Astrocyte of the hippocampus (primary cell): ENCODE data around the gene LARP1.
A peak's percentile ranks its signal among the peaks of the same experiment; 100 is the strongest.
"Not testable (repeated sequence)": the region's sequence is repeated elsewhere in the genome, so short reads cannot be mapped to it uniquely, and the experiment has no call there.

Experiments used
- DNase-seq: peaks from one replicate; pipeline ENCODE4 v3.0.0; 2011; ENCODE audit warnings: low read depth, low spot score

Gene LARP1

DNA sequence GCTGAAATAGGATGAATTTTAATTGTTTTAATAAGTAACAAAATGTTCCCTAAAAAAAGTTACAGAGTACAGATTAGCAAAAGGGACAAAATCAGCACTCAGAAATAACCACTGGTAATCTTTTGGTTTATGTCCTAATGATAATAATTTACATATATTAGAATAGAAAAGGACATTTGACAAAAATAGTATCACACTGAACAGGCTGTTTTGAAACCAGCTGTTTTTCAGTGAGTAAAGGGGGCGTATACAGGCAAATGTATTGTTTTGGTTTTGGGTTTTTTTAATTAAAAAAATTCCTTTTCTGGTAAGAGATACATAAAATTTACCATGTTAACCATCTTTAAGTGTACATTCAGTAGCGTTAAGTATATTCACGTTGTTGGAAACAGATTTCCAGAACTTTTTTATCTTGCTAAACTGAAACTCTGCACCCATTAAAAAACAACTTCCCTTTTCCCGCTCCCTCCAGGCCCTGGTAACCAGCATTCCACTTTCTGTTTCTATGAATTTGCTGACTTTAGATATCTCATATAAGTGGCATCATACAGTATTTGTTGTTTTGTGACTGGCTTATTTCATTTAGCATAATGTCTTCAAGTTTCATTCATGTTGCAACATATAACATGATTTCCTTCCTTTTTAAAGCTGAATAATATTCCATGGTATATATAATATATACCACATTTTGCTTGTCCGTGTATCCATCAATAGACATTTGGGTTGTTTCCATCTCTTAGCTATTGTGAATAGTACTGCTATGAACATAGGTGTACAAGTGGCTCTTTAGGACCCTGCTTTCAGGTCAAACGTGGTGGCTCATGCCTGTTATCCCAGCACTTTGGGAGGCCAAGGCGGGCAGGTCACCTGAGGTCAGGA is 20.6 kb upstream of the LARP1 start:
- no peak for DNase-seq

DNA sequence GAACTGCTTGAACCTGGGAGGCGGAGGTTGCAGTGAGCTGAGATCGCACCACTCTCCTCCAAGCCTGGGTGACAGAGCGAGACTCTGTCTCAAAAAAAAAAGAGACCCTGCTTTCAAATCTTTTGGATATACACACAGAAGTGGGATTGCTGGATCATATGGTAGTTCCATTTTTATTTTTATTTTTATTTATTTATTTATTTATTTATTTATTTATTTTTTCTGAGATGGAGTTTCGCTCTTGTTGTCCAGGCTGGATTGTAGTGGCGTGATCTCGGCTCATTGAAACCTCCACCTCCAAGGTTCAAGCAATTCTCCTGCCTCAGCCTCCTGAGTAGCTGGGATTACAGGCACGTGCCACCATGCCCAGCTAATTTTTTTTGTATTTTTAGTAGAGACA is 19.8 kb upstream of the LARP1 start:
- not testable (repeated sequence) for DNase-seq

DNA sequence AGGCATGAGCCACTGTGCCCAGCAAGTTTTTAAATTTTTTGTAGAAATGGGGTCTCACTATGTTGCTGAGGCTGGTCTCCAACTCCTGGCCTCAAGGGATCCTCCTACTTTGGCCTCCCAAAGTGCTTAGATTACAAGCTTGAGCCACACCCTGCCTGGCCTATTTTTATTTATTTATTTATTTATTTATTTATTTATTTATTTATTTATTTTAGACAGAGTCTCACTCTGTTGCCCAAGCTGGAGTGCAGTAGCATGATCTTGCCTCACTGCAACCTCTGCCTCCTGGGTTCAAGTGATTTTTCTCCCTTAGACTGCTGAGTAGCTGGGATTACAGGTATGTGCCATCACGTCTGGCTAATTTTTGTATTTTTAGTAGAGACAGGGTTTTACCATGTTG is 18.8 kb upstream of the LARP1 start:
- DNase-seq = not testable (repeated sequence)

DNA sequence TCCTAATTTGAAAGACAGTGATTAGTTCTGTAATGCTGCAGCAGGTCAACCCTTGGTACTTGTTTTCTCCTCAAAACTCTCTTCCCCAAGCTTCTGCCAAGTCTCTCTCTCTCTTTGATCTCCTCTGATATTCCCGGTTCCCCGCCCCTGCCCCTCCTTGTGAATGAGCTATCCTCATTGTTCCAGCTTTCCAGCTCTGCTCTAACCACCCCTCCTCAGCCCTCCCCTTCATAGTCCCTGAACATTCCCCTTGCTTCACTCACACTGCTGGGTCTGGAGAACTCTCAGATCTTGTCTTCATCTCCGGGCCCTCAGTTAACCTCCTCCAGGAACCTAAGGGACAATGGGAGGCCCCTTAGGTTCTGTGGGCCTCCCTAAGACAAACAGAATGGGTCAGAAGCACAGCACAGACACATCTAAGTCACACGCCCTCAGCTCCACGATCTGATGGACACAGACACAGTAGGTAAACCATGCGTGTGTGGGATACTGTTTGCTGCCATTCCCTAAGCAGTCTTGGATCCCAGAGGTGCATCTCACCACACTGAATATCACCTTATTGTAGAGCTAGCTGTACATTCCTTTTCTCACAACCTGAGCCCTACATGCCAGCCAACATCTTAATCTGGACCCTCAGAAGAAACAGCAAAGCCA is 17.4 kb upstream of the LARP1 start:
- peak; percentile 41 for DNase-seq

DNA sequence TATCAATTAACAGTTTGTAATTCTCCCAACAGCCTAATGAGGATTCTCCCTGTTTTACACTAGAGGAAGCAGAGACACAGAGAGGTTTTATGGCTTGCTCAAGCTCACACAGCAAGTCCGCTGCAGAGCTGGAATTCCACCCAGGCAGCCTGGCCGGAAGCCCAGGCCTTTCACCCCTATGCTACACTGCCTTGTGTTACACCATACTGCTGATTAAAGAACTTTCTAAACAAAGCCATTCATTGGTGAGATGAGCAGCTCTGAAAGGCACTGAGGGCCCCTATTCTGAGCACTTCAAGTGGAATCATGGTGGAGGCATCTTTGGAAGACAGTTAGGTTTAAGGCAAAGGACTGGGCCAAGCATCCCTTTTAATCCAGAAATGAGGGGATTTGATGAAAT is 14.7 kb upstream of the LARP1 start:
- peak; percentile 71 for DNase-seq

DNA sequence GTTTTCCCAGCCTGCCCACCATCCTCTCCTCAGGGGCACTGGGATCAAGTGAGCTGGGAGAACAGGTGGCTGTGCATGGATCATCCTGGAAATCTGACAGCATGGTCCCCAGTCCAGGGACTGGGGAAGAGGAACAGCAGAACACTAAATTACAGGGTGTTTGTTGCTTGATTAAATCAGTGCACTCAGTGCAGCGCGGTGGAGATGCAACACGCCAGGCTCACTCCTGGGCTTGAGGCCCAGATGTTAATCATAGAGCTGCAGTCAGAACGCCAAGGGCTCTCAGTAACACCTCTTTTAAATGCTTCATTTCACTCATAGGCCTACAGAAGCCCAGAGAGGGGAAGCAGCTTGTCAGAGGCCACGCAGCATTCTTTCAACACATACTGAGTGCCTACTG is 14.2 kb upstream of the LARP1 start:
- DNase-seq = peak; percentile 81

DNA sequence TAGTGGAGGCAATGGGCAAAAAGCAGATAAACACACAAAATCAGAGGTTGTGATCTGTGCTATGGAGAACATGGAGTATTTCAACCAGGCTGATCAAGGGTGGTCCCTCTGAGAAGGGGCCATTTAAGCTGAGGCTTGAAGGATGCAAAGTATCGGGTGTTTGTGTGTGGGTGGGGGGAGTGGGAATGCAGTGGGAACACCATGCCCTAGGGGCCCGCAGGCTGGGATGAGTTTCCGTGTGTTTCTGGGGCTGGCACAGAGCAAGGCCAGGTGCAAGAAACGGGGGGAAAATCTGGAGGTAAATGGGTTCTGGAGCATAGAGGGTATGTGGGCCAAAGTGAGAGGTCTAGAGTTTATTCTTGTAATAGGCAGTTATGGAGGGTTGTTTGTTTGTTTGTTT is 13.8 kb upstream of the LARP1 start:
- no peak for DNase-seq

DNA sequence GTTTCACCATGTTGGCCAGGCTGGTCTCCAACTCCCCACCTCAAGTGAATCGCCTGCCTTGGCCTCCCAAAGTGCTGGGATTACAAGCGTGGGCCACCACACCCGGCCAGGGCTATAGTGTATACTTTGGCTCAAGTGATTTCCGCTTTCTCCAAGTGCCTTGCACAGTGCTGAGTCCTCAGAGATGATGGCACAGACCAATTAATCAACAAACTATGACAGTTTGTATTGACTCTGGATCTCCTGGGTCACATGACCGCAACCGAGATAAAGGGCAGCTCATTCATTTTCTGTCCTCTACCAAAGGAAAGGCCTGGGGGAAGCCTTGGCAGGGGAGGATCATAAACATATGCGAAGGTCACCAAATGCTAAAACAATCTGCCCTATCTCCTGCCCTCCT is 11.4 kb upstream of the LARP1 start:
- DNase-seq = no peak

DNA sequence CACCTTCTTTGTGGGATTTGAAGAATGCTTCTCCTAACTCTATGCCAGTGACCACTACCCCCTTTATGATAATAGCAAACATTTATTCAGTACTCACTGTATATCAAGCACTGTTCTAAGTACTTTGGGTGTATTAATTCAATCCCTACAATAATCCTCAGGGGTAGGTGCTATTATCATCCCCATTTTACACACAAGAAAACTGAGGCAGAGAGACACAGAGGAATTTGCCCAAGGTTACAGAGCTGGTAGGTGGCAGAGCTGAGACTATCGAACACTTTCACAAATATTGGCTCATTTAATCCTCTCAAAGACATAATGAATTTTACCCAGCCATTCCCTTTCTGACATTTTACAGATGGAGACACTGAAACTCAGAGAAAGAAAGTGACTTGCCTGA is 9.8 kb upstream of the LARP1 start:
- no peak for DNase-seq

DNA sequence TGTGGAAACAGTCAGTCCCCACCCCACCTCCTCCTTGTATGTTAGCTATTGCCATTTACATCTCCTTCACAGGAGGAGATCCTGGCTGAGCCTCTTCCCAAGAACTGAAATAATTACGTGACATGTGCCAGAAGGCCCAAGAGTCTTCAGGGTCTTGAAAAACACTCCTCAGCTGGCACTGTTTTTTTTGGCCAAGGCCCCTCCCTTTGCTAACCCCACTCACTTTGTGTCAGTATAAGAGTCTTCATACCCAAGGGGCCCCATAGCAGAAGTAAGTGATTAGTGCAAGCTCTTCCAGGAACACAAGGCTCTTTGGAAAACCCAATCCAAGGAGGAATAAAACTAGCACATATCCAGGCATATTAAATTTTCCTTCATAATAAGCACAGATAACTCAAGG is 5.7 kb upstream of the LARP1 start:
- DNase-seq = no peak

DNA sequence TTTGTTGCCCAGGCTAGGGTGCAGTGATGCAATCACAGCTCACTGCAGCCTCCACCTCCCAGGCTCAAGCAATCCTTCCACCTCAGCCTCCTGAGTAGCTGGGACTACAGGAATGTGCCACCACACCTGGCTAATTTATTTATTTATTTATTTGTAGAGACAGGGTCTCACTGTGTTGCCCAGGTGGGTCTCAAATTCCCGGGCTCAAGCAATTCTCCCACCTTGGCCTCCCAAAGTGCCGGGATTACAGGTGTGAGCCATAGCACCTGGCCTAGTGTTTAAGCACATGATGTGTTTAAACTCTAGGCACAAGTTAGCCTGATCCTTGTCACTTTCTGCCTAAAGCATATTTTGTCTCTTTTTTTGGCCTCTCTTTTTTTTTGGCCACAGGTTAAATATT is 4.5 kb upstream of the LARP1 start:
- DNase-seq = not testable (repeated sequence)

DNA sequence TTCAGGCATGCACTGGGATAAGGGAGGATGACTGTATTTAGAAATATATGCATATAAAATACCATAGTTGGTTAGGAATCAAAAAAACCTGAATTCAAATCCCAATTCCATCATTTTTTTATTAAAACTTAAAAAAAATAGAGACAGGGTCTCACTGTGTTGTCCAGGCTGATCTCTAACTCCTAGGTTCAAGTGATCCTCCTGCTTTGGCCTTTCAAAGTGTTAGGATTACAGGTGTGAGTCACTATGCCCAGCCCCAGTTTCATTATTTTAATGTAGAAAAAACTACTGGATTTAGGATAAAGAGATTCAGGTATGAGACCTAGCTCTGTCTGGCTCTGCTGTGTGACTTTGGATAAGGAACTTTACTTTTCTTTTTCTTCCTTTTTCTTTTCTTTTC is 3.3 kb upstream of the LARP1 start:
- no peak for DNase-seq

DNA sequence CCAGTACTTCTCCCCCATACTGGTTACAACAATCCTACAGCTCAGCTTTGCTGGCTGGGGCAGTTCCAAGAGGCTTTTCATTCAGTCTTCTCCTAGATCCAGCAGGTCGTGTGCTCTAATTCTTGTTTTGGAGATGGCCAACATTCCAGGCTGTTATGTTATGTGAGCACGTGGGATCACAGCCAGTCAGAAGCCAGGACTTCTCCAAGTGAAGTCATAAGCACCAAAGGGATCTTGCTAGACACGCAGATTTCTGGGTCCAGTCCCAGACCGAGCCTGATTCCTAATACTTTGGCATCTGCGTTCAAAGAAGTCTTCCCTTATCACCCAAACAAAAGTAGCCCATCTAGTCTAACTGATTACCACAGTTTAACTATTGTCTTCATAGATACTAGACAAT is 1.4 kb upstream of the LARP1 start:
- peak; percentile 92 for DNase-seq

DNA sequence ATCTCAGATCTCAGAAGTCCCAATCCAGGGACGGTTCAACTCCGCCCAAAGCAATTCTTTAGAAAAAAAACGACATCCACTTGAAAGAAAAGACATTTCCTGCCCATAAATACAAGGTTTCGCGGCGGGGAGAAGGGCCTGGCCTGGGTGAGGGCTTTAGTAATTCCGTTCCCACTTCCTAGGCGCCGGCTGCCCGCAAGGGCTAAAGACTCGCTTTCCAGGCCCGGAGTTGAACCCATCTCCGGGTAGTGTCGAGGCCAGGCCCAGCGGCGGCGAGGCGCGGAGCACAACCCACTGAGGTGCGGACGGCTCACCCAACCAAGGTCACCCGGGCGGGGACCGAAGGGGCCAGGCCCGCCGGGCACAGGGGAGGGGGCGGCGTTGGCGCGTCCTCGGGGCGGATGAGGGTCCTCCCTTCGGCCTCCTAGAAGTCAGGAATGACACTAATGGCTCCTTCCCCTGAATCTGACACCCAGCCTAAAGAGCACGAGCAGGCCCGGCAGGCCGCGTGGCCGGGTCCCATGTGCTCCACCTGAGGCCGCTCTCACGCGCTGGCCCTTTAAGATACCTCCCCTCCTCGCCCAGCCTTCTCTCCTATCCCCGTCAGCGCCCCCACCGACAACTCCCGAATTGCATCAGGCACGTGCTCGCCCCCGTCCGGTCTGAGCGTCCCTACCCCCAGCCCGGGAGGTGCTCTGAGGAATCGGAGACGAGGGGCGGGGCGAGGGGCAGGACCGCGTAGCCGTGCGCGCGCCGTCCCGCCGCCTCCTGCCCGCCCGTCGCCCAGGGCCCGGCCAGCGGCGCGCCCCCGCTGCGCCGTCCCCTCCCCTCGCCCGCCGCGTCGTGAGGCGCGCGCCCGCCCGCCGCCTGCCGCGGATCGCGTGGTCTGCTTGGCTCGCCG is 467 bp upstream of the LARP1 start:
- DNase-seq = peak; percentile 100

DNA sequence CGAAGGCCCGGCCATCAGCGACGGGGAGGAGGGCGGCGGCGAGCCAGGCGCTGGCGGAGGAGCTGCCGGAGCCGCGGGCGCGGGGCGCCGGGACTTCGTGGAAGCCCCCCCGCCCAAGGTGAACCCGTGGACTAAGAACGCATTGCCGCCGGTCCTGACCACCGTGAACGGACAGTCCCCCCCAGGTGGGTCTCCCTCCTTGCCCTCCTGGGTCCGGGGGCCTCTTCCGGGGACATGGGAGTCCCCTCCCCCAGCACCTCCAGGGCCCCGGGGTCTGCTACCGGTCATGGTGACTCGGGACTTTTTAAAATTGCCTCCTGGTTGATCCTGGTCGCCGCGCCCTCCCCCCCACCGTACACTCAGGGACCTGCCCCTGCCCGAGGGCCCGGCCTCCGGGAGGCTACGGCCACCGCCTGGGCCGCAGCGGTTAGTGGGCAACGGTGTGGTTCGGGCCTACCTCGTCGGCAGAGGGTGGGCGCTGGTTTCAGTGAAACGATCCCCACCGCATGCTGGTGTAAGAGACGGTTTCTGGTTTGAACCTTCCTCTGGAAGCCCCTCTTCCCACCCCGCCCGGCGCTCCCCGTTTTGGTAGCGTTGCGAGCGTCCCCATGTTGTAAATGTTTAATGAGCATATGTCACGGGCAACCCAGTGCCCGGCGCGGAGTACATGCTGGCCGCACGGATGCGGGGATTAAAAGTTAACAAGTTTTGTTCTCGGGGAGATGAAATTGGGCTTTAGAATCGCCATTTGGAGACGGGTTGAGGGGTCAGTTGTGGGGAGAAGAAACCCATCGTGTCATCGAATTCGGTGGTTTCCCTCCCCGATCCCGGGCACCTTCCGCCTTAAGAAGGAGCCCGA is 1.1 kb downstream of the LARP1 start:
- peak; percentile 65 for DNase-seq

DNA sequence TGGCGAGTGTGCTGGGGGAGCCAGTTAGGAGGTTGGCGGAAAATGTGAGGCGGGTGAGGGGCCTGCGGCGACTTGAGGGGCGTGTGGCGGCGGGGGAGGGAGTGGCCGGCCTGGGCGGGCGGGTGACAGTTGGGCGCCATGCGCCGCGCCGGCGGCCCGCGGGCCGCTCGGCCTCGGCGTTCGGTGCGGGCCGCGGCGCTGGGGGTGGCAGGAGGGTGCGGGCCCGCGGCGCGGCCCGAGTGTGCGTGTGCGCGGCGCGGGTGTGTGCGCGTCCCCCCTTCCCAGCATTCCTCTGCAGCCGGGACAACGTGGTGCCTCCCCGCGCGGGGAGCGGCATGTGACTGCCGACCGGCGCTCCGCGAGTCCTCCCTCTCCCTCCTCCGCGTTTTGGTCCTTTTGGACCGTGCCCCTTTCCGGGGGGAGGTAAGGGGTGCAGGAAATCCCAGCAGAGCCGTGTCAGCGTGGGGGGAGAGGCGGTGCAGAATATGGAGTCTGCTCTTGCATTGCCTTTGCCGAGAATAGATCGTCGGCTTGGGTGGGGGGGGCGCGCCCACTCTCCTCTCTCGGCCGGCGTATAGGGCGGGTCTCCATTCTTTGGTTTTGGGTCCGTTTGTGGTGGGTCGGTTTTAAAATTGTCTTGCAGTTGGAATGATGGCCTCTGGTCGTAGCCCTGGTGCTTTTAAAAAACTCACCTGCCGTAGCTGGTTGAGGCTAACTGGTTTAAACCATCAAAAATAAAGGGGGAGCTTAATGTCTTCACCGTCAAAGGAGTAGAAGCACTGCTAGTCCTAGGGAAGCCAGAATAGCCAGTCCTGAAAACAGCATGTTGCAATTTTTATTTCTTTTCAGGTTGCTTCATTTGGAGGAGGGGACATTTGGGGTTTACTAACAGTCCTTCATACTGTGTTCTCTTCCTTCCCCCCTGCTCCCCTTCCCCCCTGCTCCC is 2.0 kb downstream of the LARP1 start:
- DNase-seq = peak; percentile 67

DNA sequence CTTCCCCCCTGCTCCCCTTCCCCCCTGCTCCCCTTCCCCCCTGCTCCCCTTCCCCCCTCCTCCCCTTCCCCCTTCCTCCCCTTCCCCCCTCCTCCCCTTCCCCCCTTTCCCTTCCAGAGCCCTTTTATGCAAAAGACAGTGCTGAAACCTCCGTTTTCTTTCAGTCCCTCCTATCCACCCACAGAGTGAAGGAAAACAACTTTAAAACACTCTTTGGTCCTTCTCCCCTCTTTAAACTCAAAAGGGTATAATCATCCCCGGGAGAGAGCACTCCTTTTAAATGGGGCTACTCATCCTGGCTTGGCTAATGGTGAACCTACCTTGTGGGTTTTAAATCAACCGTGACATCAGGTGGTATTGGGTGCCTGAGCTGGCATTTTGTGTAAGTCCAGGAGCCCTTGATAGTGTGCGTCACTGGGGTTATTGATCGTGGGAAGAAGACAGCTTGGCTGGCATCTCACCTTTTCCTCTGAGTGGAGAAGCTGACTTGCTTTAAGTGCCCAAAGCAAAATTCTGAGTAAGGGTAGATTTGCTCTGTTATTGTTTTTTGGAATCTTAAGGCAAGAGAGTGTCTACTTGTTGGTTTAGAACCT is 2.7 kb downstream of the LARP1 start:
- DNase-seq = peak; percentile 24

DNA sequence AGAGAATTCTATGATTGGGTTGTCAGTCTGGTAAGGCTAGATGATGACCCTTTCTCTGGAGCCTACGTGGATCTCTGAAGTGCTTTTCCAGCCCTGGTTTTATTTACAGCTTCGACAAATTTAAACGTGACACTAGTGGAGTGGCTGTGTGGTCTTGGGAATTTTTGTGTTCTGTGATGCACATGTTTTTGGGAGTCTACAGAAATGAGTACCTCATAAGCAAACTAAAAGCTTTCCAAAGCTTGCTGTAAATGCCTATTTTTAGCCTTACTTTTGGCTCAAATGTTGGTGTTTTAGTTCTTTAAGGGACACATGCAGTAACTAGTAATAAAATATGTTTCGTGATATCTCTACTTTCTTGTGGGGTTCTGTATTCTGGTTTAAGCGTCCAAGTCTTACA is 3.3 kb downstream of the LARP1 start:
- DNase-seq = no peak

DNA sequence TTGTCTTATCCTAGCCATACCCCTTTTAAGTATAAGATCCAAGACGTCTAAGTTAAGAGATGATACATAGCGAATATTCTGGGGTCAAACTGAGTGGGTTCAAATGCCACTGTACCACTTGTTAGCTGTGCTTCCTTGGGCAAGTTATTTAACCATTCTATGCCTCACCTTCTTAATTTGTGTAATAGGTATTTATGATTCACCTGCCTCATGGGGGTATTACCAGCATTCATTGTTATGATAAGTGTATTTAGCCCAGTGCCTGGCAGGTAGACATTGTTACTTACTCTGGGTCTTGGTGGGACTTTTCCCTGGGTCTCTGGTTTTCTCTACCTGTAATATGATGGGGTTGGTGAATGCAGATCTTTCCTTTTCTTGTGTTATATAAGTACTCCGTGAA is 3.8 kb downstream of the LARP1 start:
- no peak for DNase-seq

DNA sequence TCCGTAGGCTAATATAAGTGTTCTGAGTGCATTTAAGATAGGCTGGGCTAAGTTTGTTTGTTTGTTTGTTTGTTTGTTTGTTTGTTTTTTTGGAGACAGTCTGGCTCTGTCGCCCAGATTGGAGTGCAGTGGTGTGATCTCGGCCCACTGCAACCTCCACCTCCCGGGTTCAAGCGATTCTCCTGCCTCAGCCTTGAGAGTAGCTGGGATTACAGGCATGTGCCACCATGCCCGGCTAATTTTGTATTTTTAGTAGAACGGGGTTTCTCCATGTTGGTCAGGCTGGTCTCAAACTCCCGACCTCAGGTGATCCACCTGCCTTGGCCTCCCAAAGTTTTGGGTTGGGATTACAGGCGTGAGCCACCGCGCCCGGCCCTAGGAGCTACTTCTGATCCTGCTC is 4.7 kb downstream of the LARP1 start:
- DNase-seq = not testable (repeated sequence)
